NOMO-1 treated with DMSO at 0.1 percent for 48 hours (cell line): ENCODE measurements around the gene GJD4.

Experiments
- DNase-seq: peaks from one replicate; lab custom pipeline; 2025; ENCODE audit not compliant: unreplicated experiment; lab: John Stamatoyannopoulos, UW

The GJD4 gene

GRCh38 chr10:35644050-35644950 lies 39.2 kb downstream of the GJD4 start:
- no peak for DNase-seq

- DNase-seq: no peak
Measured at GRCh38 chr10:35650894-35651293, 45.8 kb downstream of the GJD4 start.

- DNase-seq: no peak
Measured at GRCh38 chr10:35652824-35653223, 47.7 kb downstream of the GJD4 start.

- DNase-seq: no peak
Measured at GRCh38 chr10:35657621-35658020, 52.5 kb downstream of the GJD4 start.
